Measurements from ENCODE around the gene SLC17A1.

The SLC17A1 gene

GRCh38 chr6:25769983-25770382 lies 61.9 kb downstream of the SLC17A1 start:
- DNase-seq, result no peak

GRCh38 chr6:25768566-25768965 lies 63.3 kb downstream of the SLC17A1 start:
- Histone ChIP-seq H3K79me2 (ENCODE audit: low read length) (no peaks in the 10 kb centered on the region), H3K4me2 (ENCODE audit: low read depth, low read length) (no peak overlapping the region), H3K36me3 (replicated peaks; ENCODE audit: insufficient read depth, low read length) (no peaks in the 10 kb centered on the region), H3K9ac (ENCODE audit: low read length) (no peak overlapping the region), H3K4me1 (ENCODE audit: low read length) (no peaks in the 10 kb centered on the region), H2AFZ (ENCODE audit: low read length) (no peak overlapping the region), H3K9me3 (replicated peaks; ENCODE audit: insufficient read depth, low read length) (no peaks in the 10 kb centered on the region), H4K20me1 (ENCODE audit: insufficient read depth, low read length) (no peaks in the 10 kb centered on the region), H3K9me2 (replicated peaks; ENCODE audit: insufficient read depth, low read length) (no peaks in the 10 kb centered on the region), H3K27me3 (replicated peaks; ENCODE audit: insufficient read depth, low read length) (no peaks in the 10 kb centered on the region), H3K27ac (ENCODE audit: low read length) (no peak overlapping the region), H3F3A (ENCODE audit: insufficient read depth, low read length) (no peaks in the 10 kb centered on the region), H3K4me3 (ENCODE audit: low read length) (no peak overlapping the region)
- no peak for DNase-seq
- TF ChIP-seq EZH2phosphoT487 (IDR thresholded peaks at IDR 0.05; ENCODE audit: low read length), result no peak
- TF ChIP-seq, protein P1, sequence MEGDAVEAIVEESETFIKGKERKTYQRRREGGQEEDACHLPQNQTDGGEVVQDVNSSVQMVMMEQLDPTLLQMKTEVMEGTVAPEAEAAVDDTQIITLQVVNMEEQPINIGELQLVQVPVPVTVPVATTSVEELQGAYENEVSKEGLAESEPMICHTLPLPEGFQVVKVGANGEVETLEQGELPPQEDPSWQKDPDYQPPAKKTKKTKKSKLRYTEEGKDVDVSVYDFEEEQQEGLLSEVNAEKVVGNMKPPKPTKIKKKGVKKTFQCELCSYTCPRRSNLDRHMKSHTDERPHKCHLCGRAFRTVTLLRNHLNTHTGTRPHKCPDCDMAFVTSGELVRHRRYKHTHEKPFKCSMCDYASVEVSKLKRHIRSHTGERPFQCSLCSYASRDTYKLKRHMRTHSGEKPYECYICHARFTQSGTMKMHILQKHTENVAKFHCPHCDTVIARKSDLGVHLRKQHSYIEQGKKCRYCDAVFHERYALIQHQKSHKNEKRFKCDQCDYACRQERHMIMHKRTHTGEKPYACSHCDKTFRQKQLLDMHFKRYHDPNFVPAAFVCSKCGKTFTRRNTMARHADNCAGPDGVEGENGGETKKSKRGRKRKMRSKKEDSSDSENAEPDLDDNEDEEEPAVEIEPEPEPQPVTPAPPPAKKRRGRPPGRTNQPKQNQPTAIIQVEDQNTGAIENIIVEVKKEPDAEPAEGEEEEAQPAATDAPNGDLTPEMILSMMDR (IDR thresholded peaks at IDR 0.05; ENCODE audit: low read length), result no peak
- no peak for TF ChIP-seq EZH2 (optimal IDR thresholded peaks at IDR 0.05; ENCODE audit: low read depth, low read length)

More at GRCh38 chr6:25769983-25770382, 61.9 kb downstream of the SLC17A1 start:
- no peaks in the 10 kb centered on the region for H3K9me2 ChIP-seq (replicated peaks; ENCODE audit: insufficient read depth, low read length)
- H3K4me3 ChIP-seq (ENCODE audit: low read length), result no peak overlapping the region
- H4K20me1 ChIP-seq (ENCODE audit: insufficient read depth, low read length), result no peaks in the 10 kb centered on the region
- H3K79me2 ChIP-seq (ENCODE audit: low read length), result no peaks in the 10 kb centered on the region
- H3K9ac ChIP-seq (ENCODE audit: low read length), result no peak overlapping the region
- H3K27me3 ChIP-seq (replicated peaks; ENCODE audit: insufficient read depth, low read length), result no peaks in the 10 kb centered on the region
- no peak overlapping the region for H2AFZ ChIP-seq (ENCODE audit: low read length)
- H3K36me3 ChIP-seq (replicated peaks; ENCODE audit: insufficient read depth, low read length), result no peaks in the 10 kb centered on the region
- H3K4me1 ChIP-seq (ENCODE audit: low read length), result no peaks in the 10 kb centered on the region
- no peak for TF ChIP-seq EZH2 (optimal IDR thresholded peaks at IDR 0.05; ENCODE audit: low read depth, low read length)
- TF ChIP-seq, protein P1 (IDR thresholded peaks at IDR 0.05; ENCODE audit: low read length), result no peak
- no peak overlapping the region for H3K4me2 ChIP-seq (ENCODE audit: low read depth, low read length)
- no peaks in the 10 kb centered on the region for H3F3A ChIP-seq (ENCODE audit: insufficient read depth, low read length)
- H3K9me3 ChIP-seq (replicated peaks; ENCODE audit: insufficient read depth, low read length), result no peaks in the 10 kb centered on the region
- no peak overlapping the region for H3K27ac ChIP-seq (ENCODE audit: low read length)

- Histone ChIP-seq H3F3A (ENCODE audit: insufficient read depth, low read length) (no peaks in the 10 kb centered on the region), H3K79me2 (ENCODE audit: low read length) (no peaks in the 10 kb centered on the region), H4K20me1 (ENCODE audit: insufficient read depth, low read length) (no peaks in the 10 kb centered on the region), H3K36me3 (replicated peaks; ENCODE audit: insufficient read depth, low read length) (no peaks in the 10 kb centered on the region), H3K4me1 (ENCODE audit: low read length) (no peaks in the 10 kb centered on the region), H3K4me3 (ENCODE audit: low read length) (no peak overlapping the region), H3K9me3 (replicated peaks; ENCODE audit: insufficient read depth, low read length) (no peaks in the 10 kb centered on the region), H3K27ac (ENCODE audit: low read length) (no peak overlapping the region), H3K9me2 (replicated peaks; ENCODE audit: insufficient read depth, low read length) (no peaks in the 10 kb centered on the region), H3K4me2 (ENCODE audit: low read depth, low read length) (no peak overlapping the region), H3K27me3 (replicated peaks; ENCODE audit: insufficient read depth, low read length) (no peaks in the 10 kb centered on the region), H2AFZ (ENCODE audit: low read length) (no peak overlapping the region), H3K9ac (ENCODE audit: low read length) (no peak overlapping the region)
- no peak for TF ChIP-seq EZH2 (optimal IDR thresholded peaks at IDR 0.05; ENCODE audit: low read depth, low read length)
- TF ChIP-seq, protein P1 (IDR thresholded peaks at IDR 0.05; ENCODE audit: low read length), result no peak
- TF ChIP-seq EZH2phosphoT487 (IDR thresholded peaks at IDR 0.05; ENCODE audit: low read length), result no peak
- DNase-seq, result no peak
Measured at GRCh38 chr6:25764611-25765010, 67.2 kb downstream of the SLC17A1 start.
